HFF-Myc (cell line): ENCODE results near the gene PARD3B.

Experiments used
- DNase-seq: peaks from one replicate; pipeline ENCODE4 v3.0.0-alpha.2; 2011; ENCODE audit warnings: low read depth; ENCODE audit errors: extremely low read depth
- H3K4me3 ChIP-seq: replicated peaks from 2 replicates; pipeline ENCODE4 v1.5.1; 2011; ENCODE audit warnings: low read depth, mild to moderate bottlenecking, control low read depth, low read length
- CTCF ChIP-seq: IDR thresholded peaks from 2 replicates; pipeline ENCODE4 v1.5.1; 2012; ENCODE audit warnings: mild to moderate bottlenecking, low read depth, low read length, control low read depth; ENCODE audit errors: missing control alignments

The PARD3B gene

DNA sequence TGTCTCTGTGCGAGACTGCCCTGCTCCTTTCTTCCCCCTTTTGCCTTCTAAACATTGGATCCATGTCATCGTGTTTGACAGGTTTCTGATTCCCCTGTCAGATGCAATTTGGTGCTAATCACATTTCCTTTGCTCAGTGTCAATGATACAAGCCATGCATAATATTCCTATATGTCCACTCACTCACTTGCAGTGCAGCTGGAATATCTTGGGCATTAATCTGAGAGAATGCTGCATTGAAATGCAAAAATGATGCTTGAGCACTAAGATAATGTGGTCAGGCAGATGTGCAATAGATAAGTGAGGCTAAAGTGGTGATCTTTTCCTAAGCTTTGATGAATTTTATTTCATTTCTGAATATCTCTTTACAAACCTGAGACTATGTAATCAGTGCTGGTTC, 375.5 kb downstream of the PARD3B start:
- TF ChIP-seq CTCF, result no peak
- no peak for DNase-seq
- no peak overlapping the region for H3K4me3 ChIP-seq

DNA sequence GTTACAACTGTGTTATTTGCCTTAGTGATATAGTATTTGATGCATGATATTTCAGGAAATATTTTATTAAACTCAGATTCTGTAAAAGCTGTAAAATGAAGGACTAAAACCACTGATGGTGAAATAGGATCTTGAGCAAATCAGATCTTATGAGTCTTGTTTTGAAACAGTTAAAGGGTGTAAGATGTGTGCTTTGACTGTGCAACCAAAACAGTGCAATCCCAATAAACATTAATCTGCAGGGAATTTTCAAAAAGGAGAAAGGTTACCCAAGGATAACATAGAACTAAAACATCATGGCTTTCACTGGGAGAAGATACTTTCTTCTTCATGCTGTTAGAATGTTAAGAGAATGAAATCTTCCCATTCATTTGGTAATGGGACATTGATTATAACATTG, 378.7 kb downstream of the PARD3B start:
- no peak for DNase-seq
- no peak overlapping the region for H3K4me3 ChIP-seq
- TF ChIP-seq CTCF, result no peak

DNA sequence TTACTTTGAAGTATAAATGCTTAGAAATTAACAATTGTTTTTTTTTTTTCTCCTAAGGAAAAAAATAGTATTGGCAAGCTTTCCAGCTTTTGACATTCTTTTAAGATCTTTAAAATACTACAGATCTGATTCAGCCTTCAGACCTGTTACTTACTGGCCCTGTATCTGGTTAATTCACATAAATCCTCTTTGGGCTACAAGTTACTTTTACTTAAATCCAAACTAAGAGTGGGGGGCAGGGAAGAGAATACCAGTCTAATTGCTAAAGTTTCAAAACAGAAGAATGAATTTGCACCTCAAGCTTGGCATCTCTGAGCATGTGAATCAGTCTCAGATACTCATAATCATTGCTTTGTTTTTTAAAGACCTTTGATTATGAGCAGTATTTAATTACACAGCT, 386.3 kb downstream of the PARD3B start:
- TF ChIP-seq CTCF, result no peak
- no peak for DNase-seq
- H3K4me3 ChIP-seq, result no peak overlapping the region

DNA sequence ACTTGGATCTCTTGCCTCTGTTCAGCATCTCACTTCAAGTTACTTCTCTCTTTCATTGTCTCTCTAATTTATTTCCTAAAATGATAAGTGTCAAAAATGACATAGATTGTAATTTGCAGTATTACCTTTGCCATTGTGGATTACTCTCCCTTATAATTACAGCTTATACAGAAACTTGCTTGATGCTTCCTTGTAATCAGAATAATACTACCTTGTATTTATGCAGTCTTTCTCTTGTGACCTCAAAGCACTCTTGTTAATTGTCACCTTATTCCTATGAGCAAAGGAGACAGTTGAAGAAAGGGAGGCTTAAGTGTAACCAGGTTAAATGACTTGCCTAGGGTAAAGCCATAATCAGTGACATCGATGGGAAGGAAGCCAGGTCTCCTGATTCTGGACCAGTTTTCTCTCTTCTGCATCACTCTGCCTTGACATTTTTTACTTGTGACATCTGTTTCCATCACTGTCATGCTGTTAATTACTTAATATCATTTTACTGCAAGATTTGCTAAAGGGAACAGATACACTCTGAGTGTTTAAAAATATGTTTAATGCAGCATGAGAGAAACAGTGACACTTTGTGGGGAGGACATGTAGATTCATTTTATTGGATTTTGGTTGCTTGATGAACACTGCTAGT, 388.6 kb downstream of the PARD3B start:
- DNase-seq, result no peak
- no peak for TF ChIP-seq CTCF
- no peak overlapping the region for H3K4me3 ChIP-seq

GRCh38 chr2:204944927-204945326, 399.7 kb downstream of the PARD3B start:
- no peak overlapping the region for H3K4me3 ChIP-seq
- DNase-seq, result no peak
- no peak for TF ChIP-seq CTCF

GRCh38 chr2:204945376-204945775, 400.1 kb downstream of the PARD3B start:
- H3K4me3 ChIP-seq, result no peak overlapping the region
- DNase-seq, result no peak
- TF ChIP-seq CTCF, result no peak

- no peak for TF ChIP-seq CTCF
- DNase-seq, result no peak
- H3K4me3 ChIP-seq, result no peak overlapping the region
Observed at GRCh38 chr2:204946892-204947291, 401.6 kb downstream of the PARD3B start.
